Activated CD4-positive, alpha-beta T cell treated with anti-CD3 and anti-CD28 coated beads for 24 hours (primary cell): ENCODE results near the gene STAP1.

Experiments
- DNase-seq, 2 donors: peaks; one replicate each; pipeline ENCODE4 v3.0.0-alpha.2; 2020; ENCODE audit warnings: low read depth in 2 of 2

Gene STAP1

GRCh38 chr4:67556436-67556835 is 2.1 kb upstream of the STAP1 start:
- DNase-seq: no peak

- DNase-seq: no peak
Observed at GRCh38 chr4:67565284-67565683, 6.8 kb downstream of the STAP1 start.

GRCh38 chr4:67566335-67566734 is 7.8 kb downstream of the STAP1 start:
- DNase-seq: no peak

- DNase-seq: no peak
Observed at GRCh38 chr4:67568820-67569219, 10.3 kb downstream of the STAP1 start.

GRCh38 chr4:67570537-67570936 is 12.0 kb downstream of the STAP1 start:
- no peak for DNase-seq

- DNase-seq: no peak
Observed at GRCh38 chr4:67571975-67572374, 13.4 kb downstream of the STAP1 start.

- DNase-seq: no peak
Observed at GRCh38 chr4:67573193-67573592, 14.7 kb downstream of the STAP1 start.

GRCh38 chr4:67575232-67576058 is 16.9 kb downstream of the STAP1 start:
- no peak for DNase-seq

- DNase-seq: no peak
Observed at GRCh38 chr4:67576059-67576466, 17.5 kb downstream of the STAP1 start.

- no peak for DNase-seq
Observed at GRCh38 chr4:67576538-67576937, 18.0 kb downstream of the STAP1 start.

- no peak for DNase-seq
Observed at GRCh38 chr4:67580577-67580976, 22.1 kb downstream of the STAP1 start.

GRCh38 chr4:67581208-67581857 is 22.8 kb downstream of the STAP1 start:
- no peak for DNase-seq

GRCh38 chr4:67581913-67582312 is 23.4 kb downstream of the STAP1 start:
- DNase-seq: no peak

GRCh38 chr4:67584496-67584895 is 26.0 kb downstream of the STAP1 start:
- DNase-seq: no peak

- no peak for DNase-seq
Observed at GRCh38 chr4:67587156-67587555, 28.6 kb downstream of the STAP1 start.

GRCh38 chr4:67593741-67594175 is 35.2 kb downstream of the STAP1 start:
- no peak for DNase-seq

- no peak for DNase-seq
Observed at GRCh38 chr4:67603310-67604028, 44.9 kb downstream of the STAP1 start.

- no peak for DNase-seq
Observed at GRCh38 chr4:67604029-67604381, 45.5 kb downstream of the STAP1 start.

GRCh38 chr4:67604749-67605148 is 46.2 kb downstream of the STAP1 start:
- DNase-seq: no peak

GRCh38 chr4:67608027-67608426 is 49.5 kb downstream of the STAP1 start:
- no peak for DNase-seq

GRCh38 chr4:67614186-67614585 is 55.7 kb downstream of the STAP1 start:
- DNase-seq: no peak

GRCh38 chr4:67615119-67615518 is 56.6 kb downstream of the STAP1 start:
- no peak for DNase-seq

- DNase-seq: no peak
Observed at GRCh38 chr4:67616478-67616877, 58.0 kb downstream of the STAP1 start.
